RWPE1 (cell line): ENCODE results near the gene PRPF6.

Experiments
- CTCF ChIA-PET: fragments of 350-600 bp; sonication (Branson Sonifier 250); formaldehyde crosslinking; extraction: SDS; loops from one replicate; lab custom pipeline; 2021; lab: Yijun Ruan, JAX
- POLR2A ChIA-PET: fragments of 400-600 bp; formaldehyde crosslinking; extraction: SDS; loops from one replicate; lab custom pipeline; 2020; ENCODE audit warnings: antibody characterized with exemption; ENCODE audit not compliant: low non-redundant PET; lab: Yijun Ruan, JAX
- DNase-seq: peaks from one replicate; pipeline ENCODE4 v3.0.0; 2012; ENCODE audit warnings: low spot score
- H3K27ac ChIP-seq: fragments of 450-650 bp; 2 replicates; pipeline ENCODE4 v1.5.1; 2017
- TF ChIP-seq, protein P1 (sequence below): fragments of 450-650 bp; conservative IDR thresholded peaks from 2 replicates; pipeline ENCODE4 v1.5.1; 2017; ENCODE audit warnings: low read depth, mild to moderate bottlenecking

PRPF6 gene

DNA sequence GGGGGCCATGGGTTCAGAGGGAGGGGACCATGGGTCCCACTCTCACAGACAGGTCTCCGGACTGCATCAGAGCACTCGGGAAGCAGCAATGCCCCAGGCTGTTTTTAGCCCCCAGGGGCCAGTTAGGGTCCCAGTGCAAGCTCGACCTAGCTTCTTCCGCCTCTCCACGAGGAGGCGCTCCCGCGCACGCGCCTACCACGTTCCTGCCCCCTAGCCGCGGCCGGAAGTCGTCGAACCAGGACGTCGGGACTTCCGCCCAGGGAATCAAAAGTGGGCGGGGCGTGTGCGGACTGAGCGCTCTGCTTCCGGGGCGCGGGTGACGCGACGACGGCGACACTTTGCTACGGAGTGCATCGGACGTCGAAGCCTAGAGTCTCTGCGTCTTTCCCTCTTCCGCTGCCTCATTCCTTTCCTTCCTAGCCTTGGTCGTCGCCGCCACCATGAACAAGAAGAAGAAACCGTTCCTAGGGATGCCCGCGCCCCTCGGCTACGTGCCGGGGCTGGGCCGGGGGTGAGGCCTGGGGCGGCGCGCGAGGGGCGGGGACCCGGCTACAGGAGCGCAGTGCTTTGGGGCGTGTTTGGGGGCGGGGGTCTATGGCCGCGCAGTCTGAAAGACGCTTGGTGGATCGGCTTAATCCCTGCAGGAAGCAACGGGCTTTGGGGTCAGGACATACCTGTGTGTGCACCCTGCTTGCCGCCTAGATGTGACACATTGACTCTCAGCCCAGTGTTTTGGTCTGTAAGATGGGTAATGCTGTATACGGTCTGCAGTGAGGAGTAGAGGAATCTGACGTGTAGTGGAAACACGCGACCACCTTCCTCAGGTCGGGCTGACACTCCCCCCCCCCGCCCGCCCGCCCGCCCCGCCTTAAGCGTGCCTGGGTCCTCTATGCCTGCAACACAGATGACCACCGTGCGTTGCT is at the start of gene PRPF6:
TSS of gene PRPF6 (plus strand) at position 327 of the 923 bp plus-strand sequence. CDS start at position 441, 114 bp downstream.
- TF ChIP-seq, protein P1, sequence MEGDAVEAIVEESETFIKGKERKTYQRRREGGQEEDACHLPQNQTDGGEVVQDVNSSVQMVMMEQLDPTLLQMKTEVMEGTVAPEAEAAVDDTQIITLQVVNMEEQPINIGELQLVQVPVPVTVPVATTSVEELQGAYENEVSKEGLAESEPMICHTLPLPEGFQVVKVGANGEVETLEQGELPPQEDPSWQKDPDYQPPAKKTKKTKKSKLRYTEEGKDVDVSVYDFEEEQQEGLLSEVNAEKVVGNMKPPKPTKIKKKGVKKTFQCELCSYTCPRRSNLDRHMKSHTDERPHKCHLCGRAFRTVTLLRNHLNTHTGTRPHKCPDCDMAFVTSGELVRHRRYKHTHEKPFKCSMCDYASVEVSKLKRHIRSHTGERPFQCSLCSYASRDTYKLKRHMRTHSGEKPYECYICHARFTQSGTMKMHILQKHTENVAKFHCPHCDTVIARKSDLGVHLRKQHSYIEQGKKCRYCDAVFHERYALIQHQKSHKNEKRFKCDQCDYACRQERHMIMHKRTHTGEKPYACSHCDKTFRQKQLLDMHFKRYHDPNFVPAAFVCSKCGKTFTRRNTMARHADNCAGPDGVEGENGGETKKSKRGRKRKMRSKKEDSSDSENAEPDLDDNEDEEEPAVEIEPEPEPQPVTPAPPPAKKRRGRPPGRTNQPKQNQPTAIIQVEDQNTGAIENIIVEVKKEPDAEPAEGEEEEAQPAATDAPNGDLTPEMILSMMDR: peak; percentile 99
- peak within 1 kb of the TSS; percentile 95 for H3K27ac ChIP-seq
- POLR2A ChIA-PET: interaction anchor here (0.6 to 1.3 kb wide), 6 partner anchors 25 to 447 kb away, joined by 3 to 8 read pairs (median 4); partner anchors contain the start of genes GMEB2, PTK6, TPD52L2 and UCKL1
- DNase-seq: peak; percentile 98
- CTCF ChIA-PET: interaction anchor here (0.5 to 2.0 kb wide), 17 partner anchors 7 to 1399 kb away, joined by 3 to 10 read pairs (median 4); partner anchors contain the start of genes HELZ2, LIME1 and TPD52L2

DNA sequence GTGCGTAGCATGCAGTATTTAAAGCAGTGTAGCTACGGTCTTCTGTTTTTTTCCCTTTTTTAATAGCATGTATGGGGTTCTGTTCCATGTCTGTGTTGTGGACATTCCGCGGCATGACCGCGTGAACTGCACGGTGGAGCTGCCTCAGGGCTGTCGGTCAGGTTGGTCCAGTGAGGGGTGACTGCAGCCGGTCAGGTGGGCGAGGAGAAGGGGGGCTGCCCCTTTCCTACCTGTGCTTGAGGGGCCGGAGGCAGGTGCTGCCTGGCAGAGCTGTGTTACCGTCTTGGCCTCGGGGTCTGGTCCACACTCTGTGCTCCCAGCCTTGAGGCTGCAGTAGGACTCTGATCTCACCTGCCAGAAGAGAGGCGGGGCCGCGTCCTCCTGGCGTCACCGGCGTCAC is 49.2 kb upstream of the PRPF6 start:
- ChIA-PET CTCF (no interaction called here), POLR2A (no interaction called here)
- no peak for DNase-seq
- TF ChIP-seq, protein P1: no peak
- no peak overlapping the region for H3K27ac ChIP-seq

DNA sequence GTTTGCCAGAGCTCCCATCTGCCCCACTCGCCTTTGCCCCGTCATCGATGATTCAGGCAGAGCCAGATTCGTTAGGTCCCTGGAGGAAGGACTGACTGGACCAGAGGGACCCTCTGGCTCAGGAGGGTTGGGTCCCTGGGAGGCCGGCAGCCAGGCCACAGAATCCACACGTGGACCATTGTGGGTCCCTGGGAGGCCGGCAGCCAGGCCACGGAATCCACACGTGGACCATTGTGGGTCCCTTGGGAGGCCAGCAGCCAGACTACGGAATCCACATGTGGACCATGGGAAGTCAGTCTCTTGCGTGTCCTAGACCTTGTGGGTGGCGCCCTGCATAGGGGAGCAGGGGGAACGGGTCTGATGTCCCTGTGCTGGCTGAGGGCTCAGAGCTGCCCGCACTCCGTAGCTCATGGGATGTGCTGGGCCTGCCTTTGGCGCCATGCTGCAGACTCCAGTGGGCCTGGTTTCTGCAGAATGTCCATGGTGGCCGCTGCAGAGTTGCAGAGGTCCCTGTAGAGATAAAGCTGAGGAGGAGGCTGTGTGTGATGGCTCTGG is 48.2 kb upstream of the PRPF6 start:
- TF ChIP-seq, protein P1: no peak
- peak overlapping the region; percentile 4 for H3K27ac ChIP-seq
- no peak for DNase-seq
- POLR2A ChIA-PET: no interaction called here
- CTCF ChIA-PET: no interaction called here

DNA sequence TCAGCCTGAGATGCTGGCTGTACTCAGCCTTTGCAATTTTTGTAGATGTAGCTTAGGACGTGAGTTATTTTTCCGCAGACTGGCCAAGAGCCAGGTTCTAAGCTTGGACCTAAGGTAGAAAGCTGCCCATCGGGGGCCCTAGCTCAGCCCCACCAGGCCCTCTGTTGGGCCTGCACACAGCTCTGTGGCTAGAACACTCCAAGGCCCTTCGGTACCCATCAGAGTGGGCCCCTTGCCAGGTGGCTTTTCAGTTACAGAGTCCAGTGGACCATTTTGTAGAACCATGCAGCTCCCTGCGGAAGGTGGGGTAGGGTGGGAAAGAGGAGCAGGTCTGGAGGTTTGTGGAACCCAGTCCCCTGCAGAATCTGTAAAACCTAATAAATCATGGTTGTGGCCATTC is 47.3 kb upstream of the PRPF6 start:
- DNase-seq: no peak
- ChIA-PET CTCF (interaction anchor here (0.5 to 0.6 kb wide), 3 partner anchors 19 to 1077 kb away, joined by 3 to 6 read pairs (median 3); no protein-coding TSS in a partner anchor), POLR2A (no interaction called here)
- H3K27ac ChIP-seq: peak overlapping the region; percentile 91
- TF ChIP-seq, protein P1: no peak

DNA sequence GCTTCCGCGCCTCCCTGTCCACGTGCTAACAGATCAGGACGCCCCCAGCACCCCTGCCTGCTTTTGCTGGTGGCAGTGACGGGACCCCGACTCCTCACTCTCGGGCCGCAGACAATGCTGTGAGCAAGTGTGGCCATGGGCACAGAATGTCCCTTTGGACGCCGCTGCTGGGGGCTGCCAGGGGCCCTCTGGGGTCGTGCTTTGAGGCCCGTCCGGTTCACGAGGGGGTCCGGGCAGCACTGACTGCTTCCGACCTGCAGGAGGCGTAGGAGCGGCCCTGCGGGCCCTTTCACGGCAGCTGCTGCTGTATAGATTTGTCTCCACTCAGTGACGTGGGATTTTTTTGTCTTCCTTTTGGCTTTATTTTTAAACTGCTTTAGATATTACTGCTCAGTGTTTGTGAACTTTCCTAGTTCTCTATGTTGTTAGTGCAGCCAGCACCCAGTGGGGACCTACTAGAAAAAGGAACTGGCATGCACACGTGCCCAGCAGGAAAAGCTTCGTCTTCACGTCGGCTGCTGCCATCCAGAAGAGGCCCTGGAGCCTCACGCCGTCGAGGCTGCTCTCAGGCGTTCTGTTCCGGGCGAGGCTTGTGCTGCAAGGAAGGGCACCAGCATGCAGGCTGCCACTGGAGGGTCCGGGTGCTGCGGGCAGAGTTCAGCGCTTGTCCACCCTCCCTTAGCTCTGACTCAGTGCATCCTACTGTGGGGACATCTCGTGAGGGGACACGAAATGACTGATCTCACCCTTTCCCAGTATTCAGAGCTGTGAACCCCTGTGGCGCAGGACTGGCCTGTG is 46.5 kb upstream of the PRPF6 start:
- ChIA-PET CTCF (interaction anchor here (0.6 to 1.0 kb wide), 2 partner anchors 9 to 1077 kb away, joined by 4 to 6 read pairs; no protein-coding TSS in a partner anchor), POLR2A (no interaction called here)
- H3K27ac ChIP-seq: peak overlapping the region; percentile 91
- DNase-seq: no peak
- TF ChIP-seq, protein P1: no peak; the same call in 1 of the 2 replicates
